Peyer's patch (tissue), 4 donors: ENCODE results near the gene PSEN1. TPM values are rescaled to one million over a fixed set of nuclear protein-coding genes. Genes with fewer than 3 reads are reported as not detected.

Source experiments
- DNase-seq, 3 donors: peaks; one replicate each; pipeline ENCODE4 v3.0.0-alpha.2; 2017 to 2019
- H3K27ac ChIP-seq, 4 donors: fragments of 200-600 bp; sonication (generic); one replicate each; pipeline ENCODE4 v1.5.1; 2016 to 2019
- H3K27me3 ChIP-seq, 2 donors: fragments of 200-600 bp; sonication (generic); one replicate each; pipeline ENCODE4 v1.5.1; 2019
- H3K36me3 ChIP-seq, 3 donors: fragments of 200-600 bp; sonication (generic); one replicate each; pipeline ENCODE4 v1.5.1; 2016 to 2019
- H3K4me1 ChIP-seq, 4 donors: fragments of 200-600 bp; sonication (generic); one replicate each; pipeline ENCODE4 v1.5.1; 2016 to 2019
- H3K4me3 ChIP-seq, 4 donors: fragments of 200-600 bp; sonication (generic); 1 replicate in 3 of 4; 2 replicates in 1 of 4; pipeline ENCODE4 v1.5.1; 2016 to 2019; ENCODE audit warnings: mild to moderate bottlenecking in 1 of 4
- H3K9me3 ChIP-seq, 4 donors: fragments of 200-600 bp; sonication (generic); one replicate each; pipeline ENCODE4 v1.5.1; 2016 to 2019; ENCODE audit warnings: mild to moderate bottlenecking in 1 of 4
- CTCF ChIP-seq, 6 experiments: fragments of 450-650 bp in 4 of 6; fragments of 200-600 bp in 2 of 6; sonication (generic) in 1 of 6; IDR thresholded peaks; one replicate each; pipeline ENCODE4 v1.5.1; 2017 to 2019; ENCODE audit warnings: antibody characterized with exemption in 6 of 6, mild to moderate bottlenecking in 3 of 6, moderate library complexity in 1 of 6
- POLR2A ChIP-seq, 2 donors: fragments of 450-650 bp; IDR thresholded peaks; one replicate each; pipeline ENCODE4 v1.5.1; 2017; ENCODE audit warnings: antibody characterized with exemption in 2 of 2, mild to moderate bottlenecking in 2 of 2, moderate library complexity in 2 of 2
- total RNA-seq, 4 donors: library from RNA; depleted of rRNA; stranded (reverse); fragments of >200 nt; gene quantifications; one replicate each; pipeline ENCODE4 v1.1.0, GENCODE V29; 2016

Gene PSEN1
- total RNA-seq, 4 donors from 2014 or later: 32.2 to 118 (median 100) TPM

DNA sequence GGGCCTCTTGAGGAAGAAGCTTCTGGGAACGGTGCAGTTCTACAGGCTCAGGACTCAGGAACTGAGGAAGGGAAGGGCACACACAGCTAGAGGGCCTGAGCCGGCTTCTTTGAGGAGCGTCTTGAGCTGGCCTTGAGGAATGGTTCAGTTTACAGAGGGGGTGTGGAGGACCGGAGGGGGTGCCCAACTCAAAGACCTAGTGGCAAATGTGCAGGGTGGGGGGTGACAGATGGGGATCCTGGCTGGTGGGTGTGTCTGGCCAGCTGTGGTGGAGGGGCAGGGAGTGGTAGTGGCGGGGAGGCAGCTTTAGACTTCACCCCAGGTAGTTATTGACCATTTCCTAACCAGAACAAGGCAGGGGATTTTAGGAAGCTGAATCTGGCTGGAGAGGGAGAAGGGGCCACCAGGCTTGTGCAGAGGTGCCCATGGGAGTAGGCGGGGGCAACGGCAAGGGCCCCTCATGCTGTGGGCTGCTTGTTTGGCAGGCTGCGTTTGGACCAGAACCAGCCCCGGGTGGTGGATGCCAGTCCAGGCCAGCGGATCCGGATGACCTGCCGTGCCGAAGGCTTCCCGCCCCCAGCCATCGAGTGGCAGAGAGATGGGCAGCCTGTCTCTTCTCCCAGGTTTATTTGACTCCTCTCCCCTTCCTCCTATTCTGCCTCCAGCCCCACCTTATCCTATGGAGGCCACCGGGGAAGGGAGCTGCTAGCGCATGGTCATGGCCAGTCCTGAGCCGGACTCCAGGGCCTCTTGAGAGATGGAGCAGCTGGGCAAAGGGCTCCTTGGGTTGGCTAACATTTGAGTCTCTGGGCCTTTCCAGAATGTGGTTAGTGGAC lies 128.8 kb downstream of the PSEN1 start:
- Histone ChIP-seq H3K36me3 (no peaks in the 10 kb centered on the region), H3K4me3 (no peak overlapping the region), H3K27me3 (no peaks in the 10 kb centered on the region), H3K27ac (no peak overlapping the region), H3K9me3 (no peaks in the 10 kb centered on the region), H3K4me1 (peaks cover 0 to 6% (median 0%) of the 10 kb centered on the region in 4 donors)
- no peak for DNase-seq
- TF ChIP-seq CTCF (IDR thresholded peaks at IDR 0.05): no peak
- no peak for TF ChIP-seq POLR2A (IDR thresholded peaks at IDR 0.05)

DNA sequence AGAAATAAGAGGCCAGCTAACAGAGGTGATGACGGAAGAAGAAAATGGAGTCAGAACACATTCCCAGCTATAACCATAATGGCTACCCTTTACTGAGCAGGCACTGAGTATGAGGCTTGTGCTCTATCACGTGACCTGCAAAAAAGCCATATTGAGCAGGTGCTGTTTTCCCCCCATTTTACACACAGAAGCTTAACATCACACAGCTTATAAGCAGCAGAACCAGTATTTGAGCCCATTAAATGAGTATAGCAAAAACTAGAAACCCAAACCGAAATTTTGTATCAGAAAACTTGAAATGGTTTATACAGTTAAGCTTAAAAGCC lies 129.4 kb downstream of the PSEN1 start:
- H3K36me3 ChIP-seq: no peaks in the 10 kb centered on the region
- H3K27ac ChIP-seq: no peak overlapping the region
- DNase-seq: no peak
- no peaks in the 10 kb centered on the region for H3K27me3 ChIP-seq
- TF ChIP-seq POLR2A (IDR thresholded peaks at IDR 0.05) (no peak), CTCF (IDR thresholded peaks at IDR 0.05) (no peak)
- H3K4me3 ChIP-seq: no peak overlapping the region
- H3K9me3 ChIP-seq: no peaks in the 10 kb centered on the region
- peaks cover 0 to 8% (median 0%) of the 10 kb centered on the region in 4 donors for H3K4me1 ChIP-seq

- no peak overlapping the region for H3K4me3 ChIP-seq
- TF ChIP-seq POLR2A (IDR thresholded peaks at IDR 0.05) (no peak), CTCF (IDR thresholded peaks at IDR 0.05) (no peak)
- DNase-seq: peak in 1 of 3 donors; percentile 39
- H3K9me3 ChIP-seq: no peaks in the 10 kb centered on the region
- peaks cover 0 to 8% (median 0%) of the 10 kb centered on the region in 4 donors for H3K4me1 ChIP-seq
- H3K36me3 ChIP-seq: no peaks in the 10 kb centered on the region
- H3K27me3 ChIP-seq: no peaks in the 10 kb centered on the region
- no peak overlapping the region for H3K27ac ChIP-seq
Measured at GRCh38 chr14:73266317-73266716, 130.0 kb downstream of the PSEN1 start.

DNA sequence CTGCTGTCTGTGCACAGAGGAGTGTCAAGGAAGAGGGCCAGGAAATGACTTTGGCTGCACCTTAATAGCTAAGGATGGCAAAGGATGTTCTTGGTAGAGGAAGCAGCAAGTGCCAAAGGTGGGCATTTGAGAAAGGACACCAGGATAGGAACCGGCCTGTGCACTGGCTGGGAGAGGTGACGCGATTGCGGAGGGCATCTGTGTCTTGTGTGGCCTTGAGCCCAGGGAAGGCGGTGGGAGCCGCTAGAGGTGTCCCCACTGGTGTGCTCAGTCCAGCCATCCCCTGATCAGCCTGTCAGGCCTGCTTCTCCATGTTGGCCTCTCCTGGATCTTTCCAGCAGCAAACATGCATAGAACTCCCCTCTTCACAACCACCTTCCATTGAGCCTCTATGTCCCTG lies 131.2 kb downstream of the PSEN1 start:
- Histone ChIP-seq H3K36me3 (no peaks in the 10 kb centered on the region), H3K4me1 (peaks cover 0 to 8% (median 0%) of the 10 kb centered on the region in 4 donors), H3K27me3 (no peaks in the 10 kb centered on the region), H3K27ac (no peak overlapping the region), H3K9me3 (no peaks in the 10 kb centered on the region), H3K4me3 (no peak overlapping the region)
- DNase-seq: peak in 2 of 3 donors; percentile 17 to 39
- no peak for TF ChIP-seq CTCF (IDR thresholded peaks at IDR 0.05)
- TF ChIP-seq POLR2A (IDR thresholded peaks at IDR 0.05): no peak

DNA sequence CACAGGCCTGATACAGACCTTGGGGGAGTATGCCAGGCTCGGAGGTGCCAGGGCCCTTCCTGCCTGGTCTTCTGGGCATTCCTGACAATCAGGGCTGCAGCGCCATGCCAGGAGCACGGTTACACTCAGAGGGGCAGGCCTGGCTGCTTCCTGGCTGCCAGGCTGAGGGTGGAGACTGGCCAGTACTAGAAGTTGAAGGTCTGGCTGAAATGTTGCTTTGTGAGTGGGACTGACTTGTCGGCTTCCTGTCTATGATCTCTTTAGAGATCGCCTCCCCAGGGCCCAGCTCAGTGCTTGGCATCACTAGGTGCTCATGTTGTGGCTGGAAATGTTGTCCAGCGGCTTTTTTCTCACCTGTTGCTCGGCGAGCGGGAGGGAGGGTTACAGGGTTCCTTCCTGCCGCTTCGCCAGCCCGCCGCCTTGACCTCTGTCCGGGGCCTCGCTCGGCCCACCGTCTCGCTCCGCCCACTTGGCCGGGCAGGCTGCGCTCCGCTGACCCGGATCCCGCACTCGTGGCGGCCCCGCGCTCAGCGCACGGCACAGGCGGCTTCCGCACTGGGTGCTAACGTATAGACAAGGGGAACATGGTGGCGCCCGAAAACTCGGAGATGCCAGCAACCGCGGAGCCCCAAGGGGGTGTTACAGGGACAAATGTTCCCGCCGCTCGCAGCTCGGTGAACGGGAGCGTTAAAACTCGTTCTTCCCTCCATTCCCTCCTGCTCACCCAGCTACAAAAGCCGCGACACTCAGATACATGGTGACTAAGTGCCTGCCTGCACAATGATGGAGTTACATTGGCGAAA lies 133.6 kb downstream of the PSEN1 start:
- DNase-seq: peak; percentile 53 to 71 (median 56)
- H3K9me3 ChIP-seq: no peaks in the 10 kb centered on the region
- peak overlapping the region; percentile 25 to 46 (median 34) for H3K4me3 ChIP-seq
- no peak for TF ChIP-seq POLR2A (IDR thresholded peaks at IDR 0.05)
- no peak for TF ChIP-seq CTCF (IDR thresholded peaks at IDR 0.05)
- H3K27ac ChIP-seq: peak overlapping the region in 1 of 4 donors; percentile 46
- H3K36me3 ChIP-seq: peaks cover 0 to 14% (median 0%) of the 10 kb centered on the region in 3 donors
- H3K4me1 ChIP-seq: peaks cover 0 to 8% (median 0%) of the 10 kb centered on the region in 4 donors
- no peaks in the 10 kb centered on the region for H3K27me3 ChIP-seq
